Measurements from ENCODE around the gene ACACB. TPM values are rescaled to one million over a fixed set of nuclear protein-coding genes. Genes with fewer than 3 reads are reported as not detected.
A peak's percentile ranks its signal among the peaks of the same experiment; 100 is the strongest.
"Not testable (repeated sequence)": the region's sequence is repeated elsewhere in the genome, so short reads cannot be mapped to it uniquely, and the experiment has no call there.

Gene ACACB
- total RNA-seq, 1 donor from 2014 or later = 3.4 TPM

- no peak for DNase-seq
Measured at GRCh38 chr12:109140560-109140959, 24.2 kb downstream of the ACACB start.

DNA sequence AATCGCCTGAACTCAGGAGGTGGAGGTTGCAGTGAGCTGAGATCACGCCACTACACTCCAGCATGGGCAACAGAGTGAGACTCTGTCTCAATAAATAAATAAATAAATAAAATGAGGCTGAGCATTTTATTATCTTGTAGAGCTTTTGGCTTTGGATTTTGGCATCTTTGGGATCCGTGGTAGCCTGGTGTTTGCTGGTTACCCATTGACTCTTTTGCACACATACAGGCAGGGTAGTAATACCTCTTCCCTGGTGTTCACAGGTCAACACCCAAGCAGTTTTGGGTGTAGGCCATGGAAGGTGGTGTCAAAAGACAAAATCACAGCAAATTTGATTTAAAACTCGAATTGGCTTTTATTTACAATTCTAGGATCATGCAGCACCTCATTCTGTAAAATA, 27.8 kb downstream of the ACACB start:
- DNase-seq = no peak

GRCh38 chr12:109147126-109147525, 30.7 kb downstream of the ACACB start:
- DNase-seq = not testable (repeated sequence)

DNA sequence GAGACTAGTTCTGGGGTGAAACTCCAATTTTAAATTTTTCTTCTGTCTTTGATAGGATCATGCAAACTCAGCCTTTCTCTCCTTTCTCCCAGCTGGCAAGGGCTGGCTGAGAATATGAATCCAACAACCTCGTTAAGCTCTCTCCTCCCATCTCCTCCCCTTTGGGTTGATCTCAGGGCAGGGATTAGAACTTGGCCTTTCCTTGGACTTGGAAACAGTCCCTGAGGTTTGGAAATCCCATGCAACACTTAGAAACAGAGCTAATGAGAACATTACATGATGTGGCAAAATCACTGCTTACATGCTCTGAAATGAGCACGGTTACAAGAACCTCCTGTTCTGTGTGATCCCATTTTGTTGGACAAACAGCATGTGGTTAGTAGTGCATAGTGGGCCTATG, 31.6 kb downstream of the ACACB start:
- no peak for DNase-seq

- DNase-seq = no peak
Measured at GRCh38 chr12:109150124-109150640, 33.8 kb downstream of the ACACB start.

DNA sequence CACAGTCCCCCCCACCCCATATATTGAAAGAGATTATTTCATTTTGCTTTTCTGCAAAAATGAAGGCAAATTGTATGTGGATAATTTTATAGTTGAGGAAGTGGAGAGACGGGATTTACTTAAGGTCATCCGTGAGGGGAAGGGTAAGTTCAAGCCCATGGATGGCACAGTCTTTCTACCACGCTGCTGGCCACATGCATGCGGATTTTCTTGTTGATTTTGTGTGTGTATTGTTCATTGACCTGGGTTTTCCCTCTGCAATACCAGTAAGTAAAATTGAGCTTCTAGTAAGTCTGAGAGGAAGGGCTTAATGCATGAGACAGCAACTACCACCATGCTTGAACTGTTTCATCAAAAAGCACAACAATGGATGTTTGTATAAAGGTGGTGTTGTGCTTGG, 35.1 kb downstream of the ACACB start:
- no peak for DNase-seq

DNA sequence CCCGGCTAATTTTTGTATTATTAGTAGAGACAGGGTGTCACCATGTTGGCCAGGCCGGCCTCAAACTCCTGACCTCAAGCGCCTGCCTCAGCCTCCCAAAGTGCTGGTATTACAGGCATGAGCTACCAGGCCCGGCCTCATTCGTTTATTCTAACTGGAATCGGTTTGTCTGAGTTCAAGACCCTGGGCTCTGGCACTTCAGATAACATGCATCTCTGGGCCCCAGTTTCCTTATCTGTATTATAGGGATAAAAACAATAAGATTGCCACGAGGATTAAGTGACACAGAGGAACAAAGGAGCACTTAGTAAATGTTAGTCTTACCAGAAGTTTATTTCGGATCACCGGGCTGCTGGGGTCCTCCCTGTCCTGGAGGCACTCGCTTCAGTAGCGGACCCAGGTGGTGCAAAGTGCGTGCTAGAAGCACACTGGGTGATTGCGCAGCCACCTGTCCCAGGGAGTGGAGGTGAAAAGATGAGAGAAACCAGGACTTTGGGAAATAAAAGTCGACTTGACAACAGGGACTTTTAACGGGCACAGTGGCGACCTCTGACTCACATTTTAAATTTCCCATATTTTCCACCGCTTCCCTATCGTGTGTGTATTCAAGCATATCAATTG, 37.5 kb downstream of the ACACB start:
- DNase-seq = no peak

- peak; percentile 75 for DNase-seq
Measured at GRCh38 chr12:109154451-109155438, 38.4 kb downstream of the ACACB start.

GRCh38 chr12:109156036-109156435, 39.6 kb downstream of the ACACB start:
- DNase-seq = no peak

DNA sequence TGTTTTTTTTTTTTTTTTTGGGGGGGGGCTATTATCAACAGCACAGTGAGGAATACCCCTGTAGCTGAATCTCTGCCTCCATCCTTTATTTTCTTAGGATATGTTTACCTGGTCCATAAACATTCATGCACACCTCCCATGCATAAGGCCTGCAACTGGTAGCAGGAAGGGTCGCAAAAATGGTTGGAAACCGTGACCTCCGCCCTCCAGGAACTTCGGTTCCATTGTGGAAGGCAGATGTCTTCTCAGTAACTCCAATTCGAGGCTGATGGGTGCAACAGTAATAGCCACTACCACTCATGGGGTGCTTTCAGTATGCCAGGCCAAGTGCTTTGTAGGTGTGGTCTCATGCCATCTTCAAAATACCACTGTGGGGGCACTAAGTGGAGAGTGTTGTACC, 40.2 kb downstream of the ACACB start:
- DNase-seq = no peak

- DNase-seq = no peak
Measured at GRCh38 chr12:109157986-109158385, 41.6 kb downstream of the ACACB start.

DNA sequence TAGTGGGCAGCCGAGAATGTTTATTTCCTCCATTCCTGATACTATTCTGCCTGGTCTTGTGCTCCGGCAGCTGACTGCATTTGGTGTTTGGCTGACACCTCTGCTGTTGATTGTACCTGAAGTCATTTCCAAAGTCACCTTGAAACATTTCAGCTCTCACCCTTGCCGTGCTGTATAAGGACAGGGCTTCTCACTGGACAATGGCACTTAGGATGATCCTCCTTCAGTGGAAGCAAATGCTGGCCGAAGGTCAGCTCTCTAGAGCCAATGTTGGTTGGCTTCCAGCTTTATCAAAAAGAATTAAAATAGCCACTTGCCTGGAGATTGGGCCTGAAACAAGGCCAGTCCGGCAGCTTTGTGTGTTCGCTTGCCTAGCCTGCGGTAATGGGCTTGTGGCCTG, 44.0 kb downstream of the ACACB start:
- no peak for DNase-seq

DNA sequence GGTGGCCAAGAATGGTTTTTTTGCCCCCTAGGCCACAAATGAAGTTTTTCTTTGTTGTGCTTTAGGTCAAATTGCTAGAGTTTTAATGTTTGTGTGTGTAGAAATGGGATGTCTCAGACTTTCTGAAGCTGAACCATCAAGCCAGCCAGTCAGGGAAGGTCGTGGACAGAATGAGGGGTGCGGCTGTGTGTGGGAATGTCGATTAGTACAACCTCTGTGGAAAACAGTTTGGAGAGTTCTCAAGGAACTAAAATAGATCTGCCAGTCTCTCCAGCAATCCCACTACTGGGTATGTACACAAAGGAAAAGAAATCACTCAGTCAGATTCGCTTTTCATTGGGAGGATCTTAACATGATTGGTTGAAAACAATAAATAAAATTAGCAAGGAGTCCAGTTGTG, 44.5 kb downstream of the ACACB start:
- DNase-seq = no peak

- no peak for DNase-seq
Measured at GRCh38 chr12:109162551-109162950, 46.2 kb downstream of the ACACB start.

GRCh38 chr12:109163167-109163566, 46.8 kb downstream of the ACACB start:
- no peak for DNase-seq

DNA sequence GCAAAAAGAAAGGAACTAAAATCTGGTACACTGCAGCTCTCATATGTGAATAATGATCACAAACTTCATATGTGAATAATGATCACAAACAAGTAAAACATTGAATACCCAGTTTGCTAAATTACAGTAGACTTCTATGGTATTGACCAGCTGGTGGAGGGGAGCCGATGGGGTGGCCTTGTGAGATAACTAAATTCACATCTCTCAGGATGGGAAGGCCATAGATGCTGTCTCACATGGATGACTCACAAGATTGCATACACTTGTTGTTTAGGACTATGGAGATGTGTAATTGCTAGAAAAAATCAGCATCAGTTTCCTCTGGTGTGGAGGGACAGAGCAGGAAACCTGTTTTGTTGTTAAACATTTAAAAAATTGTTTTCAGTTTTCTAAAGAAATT, 49.2 kb downstream of the ACACB start:
- DNase-seq = no peak

DNA sequence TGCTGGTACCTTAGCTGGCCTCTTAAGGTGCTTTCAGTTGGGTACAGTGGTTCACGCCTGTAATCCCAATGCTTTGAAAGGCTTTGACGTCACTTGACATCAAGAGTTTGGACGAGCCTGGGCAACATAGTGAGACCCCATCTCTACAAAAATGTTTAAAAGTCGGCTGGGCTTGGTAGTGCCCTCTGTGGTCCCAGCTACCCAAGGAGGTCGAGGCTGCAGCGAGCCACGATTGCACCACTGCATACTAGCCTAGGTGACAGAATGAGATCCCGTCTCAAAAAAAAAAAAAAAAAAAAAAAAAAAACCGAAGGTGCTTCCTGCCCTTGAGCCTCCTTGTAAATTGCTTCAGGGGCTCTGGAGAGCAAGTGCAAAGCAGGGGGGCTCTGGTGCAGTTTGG, 50.0 kb downstream of the ACACB start:
- DNase-seq = no peak

GRCh38 chr12:109167781-109168180, 51.4 kb downstream of the ACACB start:
- DNase-seq = no peak

DNA sequence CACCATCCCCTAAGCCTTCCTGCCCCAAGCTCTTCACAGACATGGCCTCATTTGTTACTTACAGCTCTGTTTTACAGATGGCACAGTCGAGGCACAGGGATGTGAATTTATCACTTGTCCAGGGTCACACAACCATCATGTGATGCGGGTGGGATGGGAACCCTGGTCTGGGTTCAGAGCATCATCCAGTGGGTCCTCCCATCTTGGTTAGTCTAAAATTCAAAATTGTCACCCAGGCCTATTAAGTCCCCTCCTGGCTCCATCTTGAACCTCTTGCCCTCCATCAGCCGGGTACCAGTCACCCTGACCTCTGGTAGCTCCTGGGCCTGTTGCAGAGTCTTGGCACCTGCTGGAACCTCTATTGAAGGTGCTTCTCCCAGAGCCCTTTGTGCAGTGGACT, 52.9 kb downstream of the ACACB start:
- DNase-seq = no peak

- no peak for DNase-seq
Measured at GRCh38 chr12:109169686-109170085, 53.3 kb downstream of the ACACB start.

GRCh38 chr12:109170324-109170723, 53.9 kb downstream of the ACACB start:
- no peak for DNase-seq

DNA sequence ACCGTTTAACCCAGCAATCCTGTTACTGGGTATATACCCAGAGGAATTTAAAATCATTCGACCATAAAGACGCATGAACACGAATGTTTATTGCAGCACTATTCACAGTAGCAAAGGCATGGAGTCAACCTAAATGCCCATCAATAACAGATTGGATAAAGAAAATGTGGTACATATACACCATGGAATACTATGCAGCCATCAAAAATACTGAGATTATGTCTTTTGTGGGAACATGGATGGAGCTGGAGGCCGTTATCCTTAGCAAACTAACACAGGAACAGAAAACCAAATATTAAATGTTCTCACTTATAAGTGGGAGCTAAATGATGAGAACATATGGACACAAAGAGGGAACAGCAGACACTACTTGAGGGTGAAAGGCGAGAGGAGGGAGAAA, 56.4 kb downstream of the ACACB start:
- not testable (repeated sequence) for DNase-seq

GRCh38 chr12:109173443-109174240, 57.3 kb downstream of the ACACB start:
- no peak for DNase-seq

Measured in occipital lobe (tissue), 2 donors.